NCI-H2107 treated with DMSO at 0.1 percent for 48 hours (cell line): Measurements from ENCODE around the gene FBL.
"Not testable (repeated sequence)": the region's sequence is repeated elsewhere in the genome, so short reads cannot be mapped to it uniquely, and the experiment has no call there.

Experiments used
- DNase-seq: peaks from one replicate; lab custom pipeline; 2025; ENCODE audit not compliant: unreplicated experiment; lab: John Stamatoyannopoulos, UW

FBL gene

DNA sequence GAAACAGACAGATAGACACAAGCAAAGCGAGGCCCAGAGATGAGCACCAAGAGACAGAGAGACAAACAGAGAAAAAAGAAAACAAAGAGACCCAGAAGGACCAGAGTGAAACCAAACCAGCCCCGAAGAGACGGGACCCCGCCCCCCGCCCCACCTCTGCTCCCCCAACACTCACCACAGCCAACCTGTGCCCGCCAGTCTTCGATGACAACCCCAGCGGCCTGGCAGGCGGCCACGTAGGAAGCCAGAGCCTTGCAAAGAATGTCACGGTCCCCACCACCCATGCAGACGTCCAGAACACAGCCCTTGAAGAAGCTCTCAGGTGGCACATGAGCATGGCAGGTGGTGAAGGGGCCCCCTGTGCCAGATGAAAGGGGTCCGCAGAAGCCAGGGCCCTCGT is 31.3 kb upstream of the FBL start:
- not testable (repeated sequence) for DNase-seq

DNA sequence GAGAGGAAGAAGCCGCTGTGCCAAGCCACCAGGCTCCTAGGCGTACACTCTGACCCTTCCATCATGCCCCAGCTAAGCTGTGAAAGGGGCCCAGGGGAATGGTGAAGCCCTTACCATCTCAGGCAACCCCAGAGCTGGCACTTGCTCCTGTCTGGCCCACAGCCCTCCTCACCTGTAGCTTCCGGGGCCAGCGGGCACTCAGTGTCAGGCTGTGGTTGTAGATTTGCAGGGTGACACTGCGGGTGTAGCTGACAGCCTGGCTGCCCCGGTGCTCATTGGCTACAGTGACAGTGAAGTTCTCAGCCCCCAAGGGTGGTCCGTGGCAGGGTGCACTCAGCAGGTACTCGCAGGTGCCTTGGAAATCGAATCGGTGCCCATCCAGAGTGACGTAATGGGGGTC is 30.3 kb upstream of the FBL start:
- DNase-seq: not testable (repeated sequence)

DNA sequence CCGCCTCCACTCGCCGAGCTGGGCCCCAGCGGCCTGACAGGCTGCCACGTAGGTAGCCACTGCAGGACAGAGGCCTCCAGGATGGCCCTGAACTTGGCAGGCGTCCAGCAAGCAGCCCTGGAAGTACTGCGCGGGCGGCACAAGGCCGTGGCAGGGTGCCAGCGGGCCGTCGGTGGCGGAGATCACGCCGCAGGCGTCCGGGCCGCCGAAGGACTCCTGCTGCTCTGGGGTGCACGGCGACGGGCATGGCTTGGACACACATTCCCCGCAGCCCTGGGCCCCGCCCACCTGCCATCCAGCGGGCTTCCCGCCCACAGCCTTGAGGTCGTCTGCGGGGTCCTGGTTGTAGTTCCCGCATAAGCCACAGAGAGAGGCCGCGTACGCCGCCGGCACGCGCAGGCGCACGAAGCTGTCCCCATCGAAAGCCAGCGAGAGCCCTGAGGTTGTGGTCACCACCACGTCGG is 29.3 kb upstream of the FBL start:
- DNase-seq: not testable (repeated sequence)

DNA sequence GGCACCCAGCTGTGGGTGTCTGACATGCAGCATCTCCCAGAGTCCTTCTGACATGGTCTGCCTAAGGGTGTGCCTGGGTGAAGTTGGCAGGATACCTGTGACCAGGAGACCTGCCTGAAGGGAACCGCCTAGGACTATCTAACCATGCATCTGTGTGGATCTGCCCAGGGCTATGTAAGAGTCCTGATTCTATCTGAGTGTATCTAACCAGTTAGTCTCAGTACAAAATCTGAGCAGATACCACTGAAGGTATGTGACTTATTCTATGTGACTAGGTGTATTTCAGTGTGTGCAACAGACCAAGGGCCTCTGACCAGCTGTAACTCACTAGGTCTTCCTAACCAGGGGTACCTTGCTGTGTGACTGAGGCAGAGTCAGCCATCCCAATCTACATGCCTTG is 28.2 kb upstream of the FBL start:
- no peak for DNase-seq

DNA sequence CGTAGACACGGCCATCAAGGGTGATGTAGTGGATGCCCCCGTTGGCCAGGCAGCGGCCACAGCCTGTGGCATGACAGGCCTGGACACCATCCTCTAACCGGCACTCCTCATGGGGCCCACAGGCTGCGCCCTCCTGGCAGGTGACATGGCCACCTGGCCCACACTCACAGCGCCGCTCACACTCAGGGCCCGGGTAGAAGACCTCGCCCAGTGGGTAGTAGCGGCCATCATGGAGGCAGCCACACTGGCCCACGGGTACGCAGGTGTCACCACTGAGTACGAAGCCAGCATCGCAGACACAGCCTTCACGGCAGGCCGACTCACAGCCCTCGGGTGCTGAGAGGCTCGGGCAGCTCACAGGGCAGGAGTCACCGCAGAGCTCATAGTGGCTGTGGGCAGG is 27.2 kb upstream of the FBL start:
- DNase-seq: no peak

DNA sequence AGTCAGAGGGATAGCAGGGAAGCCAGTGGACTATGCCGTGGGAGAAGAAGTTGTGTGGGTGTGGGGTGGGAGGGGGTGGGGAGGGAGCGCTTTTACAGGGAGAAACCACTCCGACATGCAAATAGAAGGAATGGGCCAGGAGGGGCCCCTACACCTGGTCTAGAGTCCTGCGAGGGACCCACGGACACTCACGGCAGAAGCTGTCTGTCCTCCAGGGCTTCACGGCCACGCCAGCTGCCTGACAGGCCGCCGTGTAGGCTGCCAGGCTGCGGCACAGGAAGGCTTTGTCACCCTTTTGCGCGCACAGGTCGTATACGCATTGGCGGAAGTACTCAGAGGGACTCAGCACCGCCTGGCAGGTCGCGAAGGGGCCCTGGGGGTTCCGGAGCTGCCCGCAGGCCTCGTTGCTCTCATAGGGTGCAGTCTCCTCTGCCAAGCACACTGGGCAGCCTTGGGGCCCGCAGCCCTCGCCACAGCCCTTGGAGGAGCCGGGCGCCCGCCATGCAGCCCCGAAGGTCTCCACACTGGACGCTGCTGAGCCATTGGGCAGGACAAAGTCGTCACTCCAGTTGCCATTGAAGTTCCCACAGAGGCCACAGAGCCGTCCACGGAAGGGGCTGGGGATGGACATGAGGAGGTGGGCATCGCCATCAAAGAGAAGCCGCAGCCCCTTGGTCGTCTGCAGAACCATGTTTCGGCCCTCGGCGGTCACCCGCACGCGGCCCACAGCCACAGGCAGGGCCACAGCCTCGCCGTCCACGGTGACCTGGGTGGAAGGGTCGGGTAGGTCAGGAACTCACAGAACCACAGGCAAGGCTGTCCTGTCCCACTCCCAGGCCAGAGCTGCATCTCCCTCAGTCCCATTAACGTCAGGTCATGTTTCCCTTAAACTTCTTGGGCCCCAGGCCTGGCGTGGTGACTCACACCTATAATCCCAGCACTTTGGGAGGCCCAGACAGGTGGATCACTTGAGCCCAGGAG is 26.0 kb upstream of the FBL start:
- DNase-seq: no peak

DNA sequence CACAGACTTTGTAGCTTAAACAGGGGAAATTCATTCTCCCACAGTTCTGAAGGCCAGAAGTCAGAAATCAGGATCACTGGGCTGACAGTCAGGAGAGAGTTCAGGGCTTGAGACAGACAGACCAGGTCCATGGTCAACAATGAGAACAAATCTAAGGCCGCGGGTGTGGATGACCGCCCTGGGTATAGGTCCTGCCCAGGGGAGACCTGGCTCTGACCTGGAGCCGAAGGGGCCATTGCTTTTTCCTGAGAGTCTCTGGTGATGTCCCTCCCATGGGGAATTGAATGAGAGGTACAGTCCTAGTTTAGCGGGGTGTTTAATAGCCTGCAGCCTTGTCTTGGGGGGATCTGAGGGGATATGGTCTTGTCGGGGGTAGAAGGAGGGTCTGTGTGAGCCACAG is 25.2 kb upstream of the FBL start:
- no peak for DNase-seq

DNA sequence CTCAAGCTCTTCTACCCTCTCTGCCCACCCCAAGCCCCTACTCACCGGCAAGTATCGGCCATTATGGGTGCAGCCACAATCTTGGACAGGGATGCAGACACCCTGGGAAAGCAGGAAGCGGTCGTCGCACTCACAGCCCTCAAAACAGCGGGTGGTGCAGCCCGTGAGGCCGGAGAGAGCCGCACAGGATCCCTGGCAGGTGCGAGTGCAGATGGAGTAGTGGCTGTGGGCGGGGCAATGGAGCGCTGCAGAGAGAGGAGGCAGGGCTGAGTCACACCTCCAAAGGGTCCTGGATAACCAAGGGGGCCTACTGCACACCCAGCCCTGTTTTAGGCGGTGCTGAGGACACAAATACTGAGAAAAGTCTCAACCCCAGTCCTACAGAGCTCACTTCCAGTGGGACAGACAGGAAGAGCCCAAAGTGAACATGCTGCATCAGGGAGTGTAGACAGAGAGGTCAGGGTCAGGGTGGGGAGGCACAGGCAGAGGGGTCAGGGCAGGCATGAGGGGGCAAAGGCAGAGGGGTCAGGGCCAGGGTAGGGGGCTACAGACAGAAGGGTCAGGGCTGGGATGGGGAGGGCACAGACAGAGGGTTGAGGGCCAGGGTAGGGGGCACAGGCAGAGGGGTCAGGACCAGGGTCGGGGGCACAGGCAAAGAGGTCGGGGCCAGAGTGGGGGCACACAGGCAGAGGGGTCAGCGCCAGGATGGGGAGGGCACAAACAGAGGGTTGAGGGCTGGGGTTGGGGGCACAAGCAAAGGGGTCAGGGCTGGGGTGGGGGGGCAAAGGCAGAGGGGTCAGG is 24.2 kb upstream of the FBL start:
- DNase-seq: peak; percentile 64

DNA sequence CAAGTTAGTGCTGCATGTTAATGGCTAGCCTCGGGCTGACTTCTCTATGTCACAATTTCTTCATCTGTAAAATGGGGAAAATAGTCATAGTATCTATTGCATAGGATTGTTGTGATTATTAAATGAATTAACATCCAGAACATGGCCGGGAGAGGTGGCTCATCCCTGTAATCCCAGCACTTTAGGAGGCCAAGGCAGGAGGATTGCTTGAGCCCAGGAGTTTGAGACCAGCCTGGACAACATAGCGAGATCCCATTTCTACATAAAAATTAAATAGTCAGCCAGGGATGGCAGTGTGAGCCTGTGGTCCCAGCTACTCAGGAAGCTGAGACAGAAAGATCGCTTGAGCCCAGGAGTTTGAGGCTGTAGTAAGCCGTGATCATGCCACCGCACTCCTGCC is 21.8 kb upstream of the FBL start:
- no peak for DNase-seq

DNA sequence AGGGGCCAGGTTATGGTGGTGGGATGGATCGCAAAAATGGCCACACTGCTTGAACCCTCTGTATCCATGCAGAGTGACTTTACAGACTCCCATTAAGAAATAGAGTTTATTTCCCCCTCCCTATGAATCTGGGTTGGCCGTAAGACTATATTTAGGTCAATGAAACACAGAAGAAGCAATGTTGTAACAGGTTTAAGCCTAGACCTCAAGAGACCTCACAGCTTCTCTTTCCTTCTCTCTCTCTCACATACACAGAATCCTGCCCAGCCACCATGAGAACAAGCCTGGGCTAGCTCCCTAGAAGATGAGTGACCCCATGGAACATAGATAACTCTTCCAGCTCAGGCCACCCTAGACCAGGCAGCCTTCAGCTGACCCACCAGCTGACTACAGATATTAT is 21.0 kb upstream of the FBL start:
- no peak for DNase-seq

DNA sequence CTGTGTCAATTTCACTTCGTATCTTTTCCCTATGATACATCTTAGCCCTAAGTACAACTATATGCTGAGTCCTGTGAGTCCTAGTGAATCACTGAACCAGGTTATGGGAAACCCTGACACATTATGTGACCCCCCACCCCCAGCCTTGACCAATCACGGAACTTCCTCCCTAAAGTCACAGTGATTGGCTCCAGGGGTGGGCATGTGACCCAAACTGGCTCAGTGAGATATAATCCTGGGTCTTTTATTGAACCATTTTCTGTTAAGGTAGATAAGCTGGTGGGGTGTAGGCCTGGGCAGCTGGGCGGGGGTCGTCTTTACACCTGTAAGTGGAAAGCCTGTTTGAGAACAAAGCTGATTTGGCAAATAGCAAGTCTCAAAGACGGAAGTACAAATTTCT is 19.8 kb upstream of the FBL start:
- DNase-seq: no peak

DNA sequence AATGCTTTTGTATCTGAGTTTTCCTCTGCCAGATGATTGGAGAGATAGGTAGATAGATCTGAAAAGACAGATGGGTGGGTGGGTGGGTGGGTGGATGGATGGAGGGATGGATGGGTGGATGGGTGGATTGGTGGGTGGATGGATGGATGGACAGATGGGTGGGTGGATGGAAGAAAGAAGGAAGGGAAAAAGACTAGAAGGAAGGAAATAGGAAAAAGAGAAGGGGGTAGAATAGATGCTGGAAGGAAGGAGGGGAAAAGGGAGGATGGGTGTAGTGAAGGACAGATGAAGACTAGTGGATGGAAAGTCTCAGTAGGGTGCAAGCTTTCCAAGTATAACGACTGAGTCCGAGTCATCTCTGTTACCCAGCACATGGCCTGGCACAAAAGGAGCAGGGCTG is 19.0 kb upstream of the FBL start:
- no peak for DNase-seq

DNA sequence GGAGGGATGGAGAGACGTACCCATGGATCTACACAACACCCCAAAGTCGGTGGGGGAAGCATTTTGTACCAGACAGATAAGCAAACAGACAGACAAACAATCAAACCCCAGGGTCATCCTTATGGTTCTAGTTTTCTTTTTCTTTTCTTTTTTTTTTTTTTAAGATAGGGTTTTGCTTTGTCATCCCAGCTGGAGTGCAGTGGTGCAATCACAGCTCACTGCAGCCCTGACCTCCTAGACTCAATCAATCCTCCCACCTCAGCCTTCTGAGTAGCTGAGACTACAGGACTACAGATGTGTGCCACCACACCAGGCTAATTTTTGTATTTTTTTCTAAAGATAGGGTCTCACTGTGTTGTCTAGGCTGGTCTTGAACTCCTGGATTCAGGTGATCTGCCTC is 17.9 kb upstream of the FBL start:
- DNase-seq: no peak

DNA sequence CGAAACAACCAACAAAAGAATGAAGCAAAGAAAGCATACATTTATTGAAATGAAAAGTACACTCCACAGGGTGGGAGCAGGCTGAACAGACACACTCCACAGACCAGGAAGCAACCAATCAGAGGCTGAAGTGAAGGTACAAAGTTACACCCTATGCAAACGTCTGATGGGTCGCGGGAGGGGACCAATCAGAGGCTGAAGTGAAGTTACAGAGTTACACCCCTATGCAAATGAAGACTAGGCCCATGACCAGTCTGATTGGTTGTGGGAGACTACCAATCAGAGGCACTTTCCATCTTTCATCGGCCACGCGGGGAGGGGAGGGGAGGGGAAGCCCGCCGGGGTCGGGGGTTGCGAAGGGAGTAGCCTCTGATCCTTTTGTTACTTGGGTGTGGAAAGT is 12.4 kb upstream of the FBL start:
- DNase-seq: no peak

DNA sequence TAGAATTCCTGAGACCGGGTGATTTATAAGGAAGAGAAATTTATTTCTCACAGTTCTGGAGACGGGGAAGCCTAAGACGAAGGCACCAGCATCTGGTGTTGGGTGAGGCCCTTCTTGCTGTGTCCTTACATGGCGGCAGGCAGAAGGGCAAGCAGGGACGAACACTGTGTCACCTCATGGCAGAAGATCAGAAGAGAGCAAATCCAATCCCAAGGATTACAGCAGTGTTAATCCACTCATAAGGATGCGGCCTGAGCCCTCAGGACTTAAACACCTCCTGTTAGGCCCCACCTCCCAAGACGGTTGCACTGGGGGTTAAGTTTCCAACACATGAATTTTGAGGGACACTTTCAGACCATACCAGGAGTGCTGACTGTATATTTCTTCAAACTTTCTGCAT is 6.7 kb upstream of the FBL start:
- DNase-seq: no peak

DNA sequence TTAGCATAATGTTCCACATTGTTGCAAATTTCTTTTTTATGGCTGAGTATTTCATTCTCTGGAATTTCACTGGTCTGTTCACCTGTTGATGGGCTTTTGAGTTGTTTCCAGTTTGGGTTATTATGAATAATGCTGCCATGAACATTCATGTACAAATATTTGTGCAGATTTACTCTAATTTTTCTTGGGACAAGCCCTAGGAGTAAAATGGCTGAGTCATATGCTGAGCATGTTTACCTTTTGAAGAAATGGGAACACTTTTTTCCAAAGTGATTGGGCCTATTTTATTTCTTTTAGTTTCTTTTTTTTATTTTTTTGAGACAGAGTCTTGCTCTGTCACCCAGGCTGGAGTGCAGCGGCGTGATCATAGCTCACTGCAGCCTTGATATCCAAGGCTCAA is 4.7 kb upstream of the FBL start:
- DNase-seq: no peak

DNA sequence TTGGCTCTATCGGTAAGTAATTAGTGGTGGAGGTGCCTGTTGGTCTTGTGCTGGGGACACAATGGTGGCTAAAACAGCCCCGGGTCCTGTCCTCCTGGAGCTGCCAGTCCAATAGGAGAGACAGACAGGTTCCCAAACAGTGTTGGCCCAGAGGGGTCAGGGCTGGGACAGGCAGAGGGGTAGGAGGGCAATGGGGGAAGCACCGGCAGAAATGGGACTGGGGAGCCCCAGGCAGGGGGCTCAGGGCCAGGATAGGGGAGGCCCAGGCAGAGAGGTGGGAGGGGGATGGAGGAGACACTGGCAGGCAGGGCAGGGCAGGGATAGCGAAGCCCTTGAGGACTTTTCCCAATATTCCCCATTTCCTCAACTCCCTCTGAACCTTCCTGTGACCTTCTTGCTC is 2.2 kb upstream of the FBL start:
- no peak for DNase-seq

DNA sequence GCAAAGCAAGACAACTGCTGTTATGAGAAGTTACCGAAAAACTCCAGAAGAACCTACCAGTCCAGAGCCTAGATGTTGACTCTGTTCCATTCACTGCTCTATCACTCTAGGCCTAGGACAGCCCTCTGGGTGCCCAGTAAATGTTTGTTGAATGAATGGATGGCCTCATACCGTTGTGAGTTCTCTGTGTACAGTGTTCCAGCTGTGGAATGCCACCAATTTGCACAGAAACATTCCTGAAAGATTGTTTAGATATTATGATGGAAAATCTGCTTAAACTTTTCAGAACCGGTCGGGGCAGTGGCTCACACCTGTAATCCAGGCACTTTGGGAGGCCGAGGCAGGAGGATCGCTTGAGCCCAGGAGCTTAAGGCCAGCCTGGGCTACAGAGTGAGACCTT is 1.3 kb upstream of the FBL start:
- no peak for DNase-seq

DNA sequence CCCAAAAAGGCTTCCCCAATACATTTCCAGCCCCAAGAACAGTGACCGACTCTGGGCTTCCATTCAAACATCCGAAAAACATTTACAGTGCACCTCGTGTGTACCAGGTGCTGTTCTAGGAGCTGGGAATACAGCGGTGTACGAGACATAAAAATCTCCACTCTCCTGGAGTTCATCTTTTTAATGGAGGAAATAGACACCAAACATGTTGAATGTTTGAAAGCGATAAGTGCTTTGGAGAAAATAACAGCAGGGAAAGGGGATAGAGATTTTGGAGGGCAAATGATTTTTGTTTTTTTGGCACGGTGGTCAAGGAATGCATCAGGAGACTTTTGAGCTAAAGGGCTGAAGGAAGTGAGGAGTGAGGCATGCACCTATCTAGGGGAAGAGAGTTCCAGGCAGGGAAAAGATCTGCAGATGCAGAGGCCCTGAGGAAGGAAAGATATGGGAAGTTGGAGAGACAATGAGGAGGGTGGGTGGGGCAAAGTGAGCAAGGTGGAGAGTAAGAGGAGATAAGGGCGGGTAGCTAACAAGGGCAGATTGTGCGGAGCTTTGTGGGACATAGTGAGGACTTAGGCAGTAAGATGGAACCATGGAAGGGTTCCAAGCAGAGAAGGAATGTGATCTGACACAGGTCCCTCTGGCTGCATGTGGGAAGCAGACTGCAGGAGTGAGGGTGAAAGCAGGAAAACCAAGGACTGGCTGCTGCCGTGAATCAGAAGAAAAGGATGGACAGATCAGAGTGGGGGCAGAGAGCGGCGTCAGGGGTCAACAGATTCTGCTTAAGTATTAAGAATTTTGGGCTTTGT is 703 bp upstream of the FBL start:
- DNase-seq: no peak

DNA sequence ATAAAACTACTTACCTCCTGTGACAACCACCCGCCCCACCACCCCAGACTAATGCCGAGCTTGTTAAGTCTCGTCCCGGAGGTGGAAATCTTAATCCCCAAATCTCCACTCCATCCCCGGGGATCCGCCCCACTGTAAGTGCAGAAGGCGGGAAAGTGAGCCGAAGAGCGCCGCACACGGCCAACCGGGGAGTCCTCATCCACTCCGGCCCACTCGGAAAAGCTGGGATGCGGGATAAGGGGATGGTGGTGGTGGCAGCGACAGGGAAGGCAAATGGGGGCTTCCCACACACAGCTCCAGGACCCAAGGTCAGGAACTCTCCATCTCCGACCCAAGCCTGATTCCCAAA is 621 bp downstream of the FBL start:
- no peak for DNase-seq

DNA sequence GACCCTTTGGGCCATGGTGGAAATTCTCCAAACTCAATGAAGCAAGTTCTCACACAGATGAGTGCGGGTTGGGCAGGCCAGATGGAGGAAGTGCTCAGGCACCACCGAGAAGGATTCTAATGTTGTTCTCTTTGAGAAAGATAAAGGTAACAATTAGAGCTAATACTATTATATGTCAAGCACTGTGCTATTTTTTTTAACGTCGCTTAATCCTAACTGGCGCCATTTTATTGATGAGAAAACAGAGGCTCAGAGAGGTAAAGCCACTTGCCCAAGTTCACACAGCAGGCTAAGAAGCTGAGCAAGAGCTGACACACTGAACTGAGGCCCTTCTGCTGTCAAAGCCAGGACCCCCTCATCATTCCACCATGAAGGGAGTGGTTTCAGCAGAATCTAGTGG is 1.0 kb downstream of the FBL start:
- DNase-seq: no peak
